HAP-1 (cell line): ENCODE data around the gene RIPOR3.

Source experiments
- DNase-seq, 2 experiments: peaks; one replicate each; pipeline ENCODE4 v3.0.0-alpha.2; 2016 to 2020; ENCODE audit warnings: low spot score in 2 of 2
- H3K27me3 ChIP-seq: fragments of 250-450 bp; sonication (Bioruptor Pico); 2 replicates; pipeline ENCODE4 v1.5.1; 2020; ENCODE audit warnings: low read depth, mild to moderate bottlenecking, moderate library complexity
- H3K36me3 ChIP-seq: fragments of 250-450 bp; sonication (Bioruptor Pico); replicated peaks from 2 replicates; pipeline ENCODE4 v1.5.1; 2020; ENCODE audit warnings: mild to moderate bottlenecking
- H3K4me1 ChIP-seq: fragments of 250-450 bp; sonication (Bioruptor Pico); 2 replicates; pipeline ENCODE4 v1.5.1; 2020; ENCODE audit warnings: mild to moderate bottlenecking
- H3K4me3 ChIP-seq: fragments of 250-450 bp; sonication (Bioruptor Pico); 2 replicates; pipeline ENCODE4 v1.5.1; 2020; ENCODE audit warnings: mild to moderate bottlenecking, moderate library complexity
- H3K9me3 ChIP-seq: fragments of 250-450 bp; sonication (Bioruptor Pico); 2 replicates; pipeline ENCODE4 v1.5.1; 2020; ENCODE audit warnings: mild to moderate bottlenecking, moderate library complexity
- in situ Hi-C: fragments of 300-500 bp; cut with MboI; formaldehyde crosslinking; loops from 3 replicates; pipeline ENCODE4 v1.14.3; 2020; ENCODE audit warnings: low sequenced_read_pairs, inconsistent platforms, mixed read lengths

The RIPOR3 gene

DNA sequence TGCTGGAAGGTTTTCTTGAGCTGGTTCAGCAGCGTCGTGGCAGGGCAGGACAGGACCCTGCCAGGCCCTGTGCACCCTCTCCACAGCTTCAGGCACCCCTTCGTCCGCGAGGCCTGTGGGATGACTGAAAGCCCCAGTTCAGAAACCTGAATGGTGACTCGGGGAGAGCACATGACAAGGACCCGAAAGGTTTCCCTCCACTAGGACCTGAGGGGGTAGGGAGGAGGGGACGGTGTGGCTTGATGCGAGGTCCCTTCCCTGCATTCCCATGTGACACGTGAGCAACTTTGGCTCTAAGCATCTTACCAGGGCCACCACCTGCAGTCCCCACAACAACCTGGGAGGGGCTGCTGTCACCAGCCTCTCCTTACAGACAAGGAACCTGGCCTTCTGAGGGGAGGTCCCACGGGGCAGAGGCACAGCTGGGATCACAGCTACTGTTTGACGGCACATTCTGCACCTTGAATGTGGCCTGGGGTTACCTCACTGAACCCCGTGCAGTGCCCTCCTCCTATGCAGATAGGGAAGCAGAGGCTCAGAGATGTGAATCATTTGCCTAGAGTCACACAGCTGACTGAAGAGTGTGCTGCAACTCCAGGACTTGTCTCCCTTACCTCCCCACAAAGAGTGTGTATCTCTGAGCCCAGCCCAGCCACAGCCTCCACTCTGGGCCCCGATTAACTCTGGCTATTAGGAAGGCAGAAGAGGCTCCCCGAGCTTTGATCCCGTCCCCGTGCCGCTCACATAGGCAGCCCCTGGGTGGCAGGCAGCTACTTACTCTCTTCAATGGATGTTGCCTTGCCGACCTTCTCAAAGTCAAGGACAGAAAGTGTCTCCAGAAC, 96.5 kb downstream of the RIPOR3 start:
- no peaks in the 10 kb centered on the region for H3K9me3 ChIP-seq
- H3K4me1 ChIP-seq: no peaks in the 10 kb centered on the region
- in situ Hi-C loops: no loop called here
- DNase-seq: no peak
- no peak overlapping the region for H3K4me3 ChIP-seq
- H3K36me3 ChIP-seq: no peaks in the 10 kb centered on the region
- no peaks in the 10 kb centered on the region for H3K27me3 ChIP-seq

- Histone ChIP-seq H3K36me3 (no peaks in the 10 kb centered on the region), H3K27me3 (no peaks in the 10 kb centered on the region), H3K4me1 (no peaks in the 10 kb centered on the region), H3K9me3 (no peaks in the 10 kb centered on the region), H3K4me3 (no peak overlapping the region)
- in situ Hi-C loops: no loop called here
- DNase-seq: no peak
Observed at GRCh38 chr20:50594231-50594590, 97.1 kb downstream of the RIPOR3 start.

- Histone ChIP-seq H3K36me3 (no peaks in the 10 kb centered on the region), H3K27me3 (no peaks in the 10 kb centered on the region), H3K9me3 (no peaks in the 10 kb centered on the region), H3K4me1 (no peaks in the 10 kb centered on the region), H3K4me3 (no peak overlapping the region)
- no peak for DNase-seq
- in situ Hi-C loops: no loop called here
Observed at GRCh38 chr20:50593005-50593335, 98.4 kb downstream of the RIPOR3 start.

DNA sequence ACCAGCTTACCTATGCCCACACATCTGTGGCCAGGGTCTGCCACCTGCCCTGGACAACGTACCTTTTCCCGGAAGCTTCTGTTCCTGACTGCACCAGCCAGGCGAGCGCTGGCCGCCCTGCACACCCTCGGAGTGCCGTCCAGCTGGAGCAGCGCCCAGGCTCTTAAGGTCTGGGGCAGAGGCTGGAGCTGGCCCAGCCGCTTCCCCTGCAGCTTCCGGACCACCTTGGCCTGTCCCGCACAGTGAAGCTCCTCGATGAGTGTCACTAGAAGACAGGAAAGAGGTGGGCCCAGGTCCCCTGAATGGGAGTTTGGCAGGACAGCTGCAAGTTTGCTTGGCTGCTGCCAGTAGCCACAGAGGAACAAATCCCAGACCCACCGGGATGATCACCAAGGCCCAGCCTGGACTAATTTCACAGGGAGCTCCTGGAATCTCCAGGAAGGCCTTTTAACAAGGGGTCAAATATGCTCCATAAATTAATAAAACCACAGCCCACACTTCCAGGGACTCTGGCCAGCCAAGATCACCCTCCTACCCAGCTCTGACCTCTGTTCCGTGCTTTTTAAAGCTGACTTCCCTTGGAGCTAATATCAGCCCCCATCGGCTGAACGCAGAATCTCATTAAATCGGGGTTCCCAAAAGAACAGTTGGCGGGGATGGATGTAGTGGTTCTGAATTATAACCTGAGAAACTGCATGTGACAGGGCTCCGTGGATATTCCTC, 98.9 kb downstream of the RIPOR3 start:
- no peaks in the 10 kb centered on the region for H3K9me3 ChIP-seq
- no peaks in the 10 kb centered on the region for H3K36me3 ChIP-seq
- H3K4me3 ChIP-seq: no peak overlapping the region
- in situ Hi-C loops: no loop called here
- no peaks in the 10 kb centered on the region for H3K4me1 ChIP-seq
- H3K27me3 ChIP-seq: no peaks in the 10 kb centered on the region
- no peak for DNase-seq

GRCh38 chr20:50591233-50591852, 100.0 kb downstream of the RIPOR3 start:
- in situ Hi-C loops: no loop called here
- H3K36me3 ChIP-seq: no peaks in the 10 kb centered on the region
- DNase-seq: no peak
- no peak overlapping the region for H3K4me3 ChIP-seq
- H3K4me1 ChIP-seq: no peaks in the 10 kb centered on the region
- H3K27me3 ChIP-seq: no peaks in the 10 kb centered on the region
- no peaks in the 10 kb centered on the region for H3K9me3 ChIP-seq

DNA sequence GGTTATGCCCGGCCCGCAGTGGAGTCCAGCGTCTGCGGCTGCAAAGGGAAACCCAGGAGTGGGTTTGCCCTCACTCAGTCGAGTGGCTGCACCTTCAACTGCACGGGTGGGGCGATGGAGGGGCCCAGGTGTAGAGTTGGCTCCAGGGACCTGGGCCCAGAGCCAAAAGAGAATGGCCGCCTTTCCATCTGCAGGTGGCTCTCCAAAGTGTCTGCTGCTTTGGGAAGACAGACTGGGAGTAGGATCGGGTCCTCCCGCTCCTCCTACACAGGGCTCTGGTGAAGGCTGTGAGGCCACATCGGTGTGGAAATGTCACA, 101.0 kb downstream of the RIPOR3 start:
- no peaks in the 10 kb centered on the region for H3K9me3 ChIP-seq
- peaks cover 3% of the 10 kb centered on the region; the same call in 1 of the 2 replicates for H3K36me3 ChIP-seq
- no peaks in the 10 kb centered on the region for H3K27me3 ChIP-seq
- DNase-seq: no peak
- H3K4me3 ChIP-seq: no peak overlapping the region
- H3K4me1 ChIP-seq: no peaks in the 10 kb centered on the region
- in situ Hi-C loops: no loop called here

- no peaks in the 10 kb centered on the region for H3K4me1 ChIP-seq
- no peaks in the 10 kb centered on the region for H3K9me3 ChIP-seq
- peaks cover 3% of the 10 kb centered on the region; the same call in 1 of the 2 replicates for H3K36me3 ChIP-seq
- no peak overlapping the region for H3K4me3 ChIP-seq
- H3K27me3 ChIP-seq: no peaks in the 10 kb centered on the region
- in situ Hi-C loops: no loop called here
- no peak for DNase-seq
Observed at GRCh38 chr20:50589548-50590347, 101.6 kb downstream of the RIPOR3 start.

DNA sequence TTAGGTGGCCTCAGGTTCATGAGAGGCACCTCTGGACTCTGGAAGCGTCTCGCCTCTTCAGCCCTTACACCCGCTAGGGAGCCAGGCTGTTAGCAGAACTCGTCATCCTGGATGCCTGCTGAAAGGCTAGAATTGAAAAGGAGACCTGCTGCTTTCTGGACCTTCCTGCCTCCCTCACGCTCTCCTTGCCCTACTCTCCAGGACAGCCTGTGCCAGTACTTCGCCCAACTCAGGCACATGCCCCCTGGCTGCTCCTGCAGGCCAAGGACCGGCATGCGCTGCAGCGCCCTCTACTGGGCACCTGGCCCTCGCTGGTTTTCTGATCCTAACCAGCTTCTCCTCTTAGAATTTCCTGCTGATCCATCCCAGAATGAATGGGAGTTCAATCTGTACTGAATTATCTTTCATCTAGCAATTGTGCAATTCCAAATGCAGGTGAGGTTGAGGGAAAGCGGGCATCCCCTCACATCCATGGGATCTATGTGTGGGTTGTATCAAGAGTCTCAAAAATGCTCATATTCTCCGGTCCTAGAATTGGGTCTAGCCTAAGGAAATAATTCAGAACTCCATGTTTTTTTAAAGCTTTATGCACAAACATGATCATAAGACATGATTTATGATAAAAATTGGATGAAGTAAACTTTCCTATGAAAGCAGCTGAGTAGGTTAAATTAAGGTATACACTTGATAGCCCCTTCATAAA, 103.2 kb downstream of the RIPOR3 start:
- Histone ChIP-seq H3K36me3 (peaks cover 10% of the 10 kb centered on the region), H3K4me3 (no peak overlapping the region), H3K4me1 (no peaks in the 10 kb centered on the region), H3K9me3 (no peaks in the 10 kb centered on the region), H3K27me3 (no peaks in the 10 kb centered on the region)
- peak; percentile 42 to 88 for DNase-seq
- in situ Hi-C loops: no loop called here

- in situ Hi-C loops: no loop called here
- Histone ChIP-seq H3K4me3 (no peak overlapping the region), H3K36me3 (peaks cover 13% of the 10 kb centered on the region), H3K4me1 (no peaks in the 10 kb centered on the region), H3K9me3 (no peaks in the 10 kb centered on the region), H3K27me3 (no peaks in the 10 kb centered on the region)
- DNase-seq: no peak
Observed at GRCh38 chr20:50587291-50587961, 103.9 kb downstream of the RIPOR3 start.

DNA sequence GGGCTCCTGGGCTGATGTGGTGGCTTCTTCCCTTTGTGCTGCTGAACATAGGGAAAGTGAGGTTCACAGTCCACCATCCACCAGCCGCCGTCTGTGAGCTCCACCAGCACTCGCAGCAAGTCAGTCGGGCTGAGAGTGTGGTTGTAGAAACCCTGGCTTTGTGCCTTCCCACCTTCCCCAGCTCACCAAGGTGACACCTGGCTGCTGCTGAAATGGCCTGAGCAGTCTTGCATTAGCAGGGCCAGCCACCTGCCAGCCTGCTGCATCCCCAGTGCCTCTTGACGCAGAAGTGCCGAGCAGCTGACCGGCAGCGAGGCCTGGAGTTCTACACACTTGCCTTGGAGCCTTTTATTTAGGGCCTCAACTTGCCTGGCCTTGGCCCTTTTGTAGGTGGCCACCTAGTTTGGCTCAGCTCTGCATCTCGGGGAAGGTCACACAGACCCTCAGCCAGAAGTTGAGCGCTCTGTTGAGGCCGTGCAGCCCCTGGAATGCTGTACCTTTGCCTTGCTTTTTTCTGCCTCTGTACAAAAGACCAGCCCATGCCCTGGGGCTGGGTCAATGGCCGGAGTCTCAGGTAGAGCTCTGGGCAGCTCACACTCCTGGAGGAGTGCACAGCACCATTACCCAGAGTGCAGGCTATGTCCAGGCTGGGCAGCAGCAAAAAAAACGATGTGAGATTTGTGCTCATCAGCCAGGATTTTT, 104.7 kb downstream of the RIPOR3 start:
- H3K36me3 ChIP-seq: peaks cover 13% of the 10 kb centered on the region

DNA sequence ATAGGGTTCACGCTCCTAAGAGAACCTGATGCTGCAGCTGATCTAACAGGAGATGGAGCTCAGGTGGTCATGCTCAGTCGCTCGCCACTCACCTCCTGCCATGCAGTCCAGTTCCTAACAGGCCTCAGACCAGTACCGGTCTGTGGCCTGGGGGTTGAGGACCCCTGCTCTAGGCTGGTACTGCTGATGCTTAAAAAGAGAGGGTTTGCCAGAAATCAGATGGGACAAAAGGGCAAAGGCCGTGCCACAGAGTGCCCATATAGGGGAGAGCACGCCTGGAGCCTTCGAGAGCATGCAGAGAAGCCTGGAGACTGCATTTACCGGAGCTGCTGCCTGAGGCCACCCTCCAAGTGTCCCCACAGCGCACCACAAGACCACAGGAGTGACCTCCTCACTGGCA, 105.7 kb downstream of the RIPOR3 start:
- in situ Hi-C loops: no loop called here
- Histone ChIP-seq H3K36me3 (peaks cover 15% of the 10 kb centered on the region), H3K9me3 (no peaks in the 10 kb centered on the region), H3K27me3 (no peaks in the 10 kb centered on the region), H3K4me1 (no peaks in the 10 kb centered on the region), H3K4me3 (no peak overlapping the region)
- no peak for DNase-seq

More for the DNA sequence above, 104.7 kb downstream of the RIPOR3 start:
- no peak for DNase-seq
- no peaks in the 10 kb centered on the region for H3K27me3 ChIP-seq
- no peaks in the 10 kb centered on the region for H3K4me1 ChIP-seq
- in situ Hi-C loops: no loop called here
- H3K9me3 ChIP-seq: no peaks in the 10 kb centered on the region
- H3K4me3 ChIP-seq: no peak overlapping the region

DNA sequence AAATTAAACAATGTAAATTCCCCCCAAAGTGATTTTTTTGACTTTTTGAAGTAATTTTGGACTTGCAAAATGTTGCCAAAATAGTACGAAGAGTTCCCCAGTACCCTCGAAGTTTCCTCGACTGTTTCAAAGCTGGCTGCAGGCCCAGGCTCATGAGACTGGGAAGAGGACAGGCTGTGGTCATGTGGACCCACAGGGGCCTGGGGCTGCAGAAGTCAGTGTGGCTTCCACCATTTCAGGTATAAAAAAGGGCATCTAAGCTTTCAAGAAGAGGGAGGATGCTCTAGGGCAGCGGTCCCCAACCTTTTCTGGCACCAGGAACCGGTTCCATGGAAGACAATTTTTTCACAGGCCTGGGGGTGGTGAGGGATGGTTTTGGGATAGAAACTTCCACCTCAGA, 106.1 kb downstream of the RIPOR3 start:
- in situ Hi-C loops: no loop called here
- H3K36me3 ChIP-seq: peaks cover 20% of the 10 kb centered on the region
- H3K27me3 ChIP-seq: no peaks in the 10 kb centered on the region

More for the DNA sequence above, 106.1 kb downstream of the RIPOR3 start:
- H3K4me1 ChIP-seq: no peaks in the 10 kb centered on the region
- H3K4me3 ChIP-seq: no peak overlapping the region
- no peak for DNase-seq
- no peaks in the 10 kb centered on the region for H3K9me3 ChIP-seq
